ENCODE data around the gene TALDO1.
A peak's percentile ranks its signal among the peaks of the same experiment; 100 is the strongest.

TALDO1 gene

GRCh38 chr11:765025-765801, 17.9 kb downstream of the TALDO1 start:
- H3K4me3 ChIP-seq (ENCODE audit: low read depth, low read length) = no peak overlapping the region
- DNase-seq (ENCODE audit: low read depth) = no peak
- in situ Hi-C loops (cut with HindIII; ENCODE audit: low sequenced_read_pairs) = loop anchor here (25.0 kb wide), 1 partner anchor 103 kb away; no protein-coding TSS in a partner anchor
- TF ChIP-seq CTCF (IDR thresholded peaks at IDR 0.05; ENCODE audit: low read depth, low read length, missing control alignments) = peak; percentile 50

- no peak overlapping the region for H3K4me3 ChIP-seq (ENCODE audit: low read depth, low read length)
- no peak for DNase-seq (ENCODE audit: low read depth)
- in situ Hi-C loops (cut with HindIII; ENCODE audit: low sequenced_read_pairs) = loop anchor here (25.0 kb wide), 1 partner anchor 103 kb away; no protein-coding TSS in a partner anchor
- TF ChIP-seq CTCF (IDR thresholded peaks at IDR 0.05; ENCODE audit: low read depth, low read length, missing control alignments) = no peak
These were observed 18.5 kb downstream of the TALDO1 start for GRCh38 chr11:765802-766091.

GRCh38 chr11:766106-766935, 19.1 kb downstream of the TALDO1 start:
- no peak overlapping the region for H3K4me3 ChIP-seq (ENCODE audit: low read depth, low read length)
- in situ Hi-C loops (cut with HindIII; ENCODE audit: low sequenced_read_pairs) = loop anchor here (25.0 kb wide), 1 partner anchor 104 kb away; no protein-coding TSS in a partner anchor
- no peak for TF ChIP-seq CTCF (IDR thresholded peaks at IDR 0.05; ENCODE audit: low read depth, low read length, missing control alignments)
- DNase-seq (ENCODE audit: low read depth) = no peak

- in situ Hi-C loops (cut with HindIII; ENCODE audit: low sequenced_read_pairs) = loop anchor here (25.0 kb wide), 1 partner anchor 105 kb away; no protein-coding TSS in a partner anchor
- DNase-seq (ENCODE audit: low read depth) = no peak
- TF ChIP-seq CTCF (IDR thresholded peaks at IDR 0.05; ENCODE audit: low read depth, low read length, missing control alignments) = no peak
- H3K4me3 ChIP-seq (ENCODE audit: low read depth, low read length) = no peak overlapping the region
These were observed 19.6 kb downstream of the TALDO1 start for GRCh38 chr11:766936-767210.

- in situ Hi-C loops (cut with HindIII; ENCODE audit: low sequenced_read_pairs) = loop anchor here (25.0 kb wide), 1 partner anchor 105 kb away; no protein-coding TSS in a partner anchor
- no peak for DNase-seq (ENCODE audit: low read depth)
- no peak for TF ChIP-seq CTCF (IDR thresholded peaks at IDR 0.05; ENCODE audit: low read depth, low read length, missing control alignments)
These were observed 20.0 kb downstream of the TALDO1 start for GRCh38 chr11:767238-767637.

GRCh38 chr11:769887-770641, 22.8 kb downstream of the TALDO1 start:
- in situ Hi-C loops (cut with HindIII; ENCODE audit: low sequenced_read_pairs) = loop anchor here (25.0 kb wide), 1 partner anchor 108 kb away; no protein-coding TSS in a partner anchor
- TF ChIP-seq CTCF (IDR thresholded peaks at IDR 0.05; ENCODE audit: low read depth, low read length, missing control alignments) = no peak
- DNase-seq (ENCODE audit: low read depth) = no peak
- no peak overlapping the region for H3K4me3 ChIP-seq (ENCODE audit: low read depth, low read length)

More at GRCh38 chr11:767238-767637, 20.0 kb downstream of the TALDO1 start:
- H3K4me3 ChIP-seq (ENCODE audit: low read depth, low read length) = no peak overlapping the region

Data from astrocyte of the cerebellum (primary cell).